Activated CD4-positive, alpha-beta T cell treated with anti-CD3 and anti-CD28 coated beads, Interleukin-2, amount 50 U/mL, for 1 hour (primary cell): Measurements from ENCODE around the gene RPRM.
"Not testable (repeated sequence)": the region's sequence is repeated elsewhere in the genome, so short reads cannot be mapped to it uniquely, and the experiment has no call there.

ENCODE experiments used
- DNase-seq: peaks from one replicate; pipeline ENCODE4 v3.0.0-alpha.2; 2020

Gene RPRM

DNA sequence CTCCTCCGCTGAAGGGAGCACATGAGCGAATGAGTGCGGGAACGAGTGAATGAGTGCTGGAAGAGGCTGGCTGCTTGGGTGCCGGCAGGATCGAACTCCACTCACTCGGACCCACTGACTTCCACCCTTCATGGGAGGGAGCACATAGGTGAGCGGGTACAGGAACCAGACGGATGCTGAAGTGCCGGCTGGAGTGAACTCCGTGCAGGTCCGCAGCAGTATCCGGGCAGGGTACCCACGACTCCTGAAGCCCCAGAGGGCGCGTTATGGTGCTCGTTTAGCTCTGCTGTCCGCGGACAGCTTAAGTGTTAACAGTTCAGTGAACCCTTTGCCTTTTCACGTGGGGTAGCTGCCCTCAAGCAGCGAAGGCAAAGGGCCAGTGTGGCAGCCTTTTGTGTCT lies 23.2 kb downstream of the RPRM start:
- no peak for DNase-seq

DNA sequence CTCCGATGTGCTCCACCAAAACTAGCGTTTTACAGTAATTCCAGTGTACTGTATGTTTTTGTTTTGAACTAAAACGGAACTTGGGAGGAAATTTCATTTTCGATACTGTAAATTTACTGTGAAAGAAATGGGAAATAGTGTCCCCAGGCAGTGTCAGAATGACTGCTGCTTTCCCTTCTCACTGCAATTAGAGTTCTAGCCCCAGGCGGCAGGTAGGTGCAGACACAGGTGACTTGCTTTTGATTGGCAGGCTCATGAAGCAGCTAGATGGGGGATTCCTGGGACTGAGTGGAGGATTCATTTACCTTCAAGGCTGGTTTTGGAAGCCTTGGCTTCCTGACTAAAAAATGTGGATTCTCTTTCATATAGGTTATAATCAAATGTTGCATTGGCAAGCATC lies 27.0 kb downstream of the RPRM start:
- no peak for DNase-seq

DNA sequence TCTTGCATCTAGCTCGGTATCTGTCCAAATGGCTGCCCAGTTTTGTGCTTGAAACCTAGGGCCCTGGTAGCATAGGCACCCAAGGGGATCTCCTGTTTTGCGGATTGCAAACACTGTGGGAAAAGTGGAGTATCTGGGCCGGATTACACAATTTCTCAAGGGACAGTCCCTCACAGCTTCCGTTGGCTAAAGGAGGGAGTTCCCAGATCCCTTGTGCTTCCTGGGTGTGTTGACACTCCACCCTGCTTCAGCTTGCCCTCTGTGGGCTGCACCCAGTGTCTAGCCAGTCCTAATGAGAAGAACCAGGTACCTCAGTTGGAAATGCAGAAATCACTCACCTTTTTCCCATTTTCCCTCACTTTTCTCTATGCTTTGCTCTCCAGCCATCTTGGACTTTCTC lies 35.5 kb downstream of the RPRM start:
- no peak for DNase-seq

DNA sequence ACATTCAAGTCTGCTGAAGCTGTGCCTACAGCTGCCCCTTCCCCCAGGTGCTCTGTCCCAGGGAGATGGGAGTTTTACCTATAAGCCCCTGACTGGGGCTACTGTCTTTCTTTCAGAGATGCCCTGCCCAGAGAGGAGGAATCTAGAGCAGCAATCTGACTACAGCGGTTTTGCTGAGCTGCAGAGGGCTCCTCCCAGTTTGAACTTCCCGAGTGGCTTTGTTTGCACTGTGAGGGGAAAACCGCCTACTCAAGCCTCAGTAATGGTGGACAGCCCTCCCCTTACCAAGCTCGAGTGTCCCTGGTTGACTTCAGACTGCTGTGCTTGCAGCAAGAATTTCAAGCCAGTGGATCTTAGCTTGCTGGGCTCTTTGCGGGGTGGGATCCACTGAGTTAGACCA lies 35.9 kb downstream of the RPRM start:
- DNase-seq: not testable (repeated sequence)

DNA sequence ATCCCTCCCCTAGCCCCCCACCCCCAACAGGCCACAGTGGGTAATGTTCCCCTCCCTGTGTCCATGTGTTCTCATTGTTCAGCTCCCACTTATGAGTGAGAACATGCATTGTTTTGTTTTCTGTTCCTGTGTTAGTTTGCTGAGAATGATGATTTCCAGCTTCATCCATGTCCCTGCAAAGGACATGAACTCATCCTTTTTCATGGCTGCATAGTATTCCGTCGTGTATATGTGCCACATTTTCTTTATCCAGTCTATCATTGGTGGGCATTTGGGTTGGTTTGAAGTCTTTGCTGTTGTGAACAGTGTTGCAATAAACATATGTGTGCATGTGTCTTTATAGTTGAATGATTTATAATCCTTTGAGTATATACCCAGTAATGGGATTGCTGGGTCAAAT lies 38.5 kb downstream of the RPRM start:
- DNase-seq: not testable (repeated sequence)

DNA sequence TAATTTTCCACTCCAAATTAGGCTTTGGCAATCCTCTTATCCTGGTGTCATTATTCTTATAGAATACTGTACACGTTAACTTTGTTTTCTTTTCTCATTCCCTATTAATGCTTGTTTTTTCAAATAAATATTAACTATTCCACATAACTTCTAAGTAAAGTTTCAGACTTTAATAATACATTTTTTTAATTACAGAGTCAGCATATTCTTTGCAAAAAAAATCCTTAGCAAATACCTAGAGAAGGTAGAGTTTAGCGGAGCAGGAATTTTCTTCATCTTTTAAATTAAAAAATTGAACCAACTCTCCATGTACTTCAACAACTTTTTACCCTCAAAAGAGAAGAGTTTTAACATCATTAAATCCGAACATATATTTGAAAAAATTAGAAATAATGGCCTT lies 45.2 kb downstream of the RPRM start:
- no peak for DNase-seq

DNA sequence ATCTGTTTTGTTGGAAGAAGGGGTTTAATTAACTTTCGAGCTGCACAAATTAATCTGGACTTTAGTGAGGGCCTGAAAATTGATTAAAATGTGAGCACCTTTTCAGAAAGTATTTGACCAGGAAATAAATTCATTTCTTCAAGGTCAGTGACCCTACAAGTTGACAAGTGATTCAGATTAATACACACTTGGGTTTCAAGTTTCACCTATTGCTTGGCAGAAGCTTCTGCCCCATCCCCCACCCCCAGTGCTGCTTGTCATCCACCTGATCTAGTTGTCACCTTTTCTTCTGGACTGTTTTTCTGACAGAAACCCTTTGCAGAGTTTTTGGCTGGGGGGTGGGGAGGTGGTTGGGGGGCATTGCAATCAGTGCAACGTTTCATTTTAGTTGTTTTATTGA lies 46.2 kb downstream of the RPRM start:
- DNase-seq: no peak

DNA sequence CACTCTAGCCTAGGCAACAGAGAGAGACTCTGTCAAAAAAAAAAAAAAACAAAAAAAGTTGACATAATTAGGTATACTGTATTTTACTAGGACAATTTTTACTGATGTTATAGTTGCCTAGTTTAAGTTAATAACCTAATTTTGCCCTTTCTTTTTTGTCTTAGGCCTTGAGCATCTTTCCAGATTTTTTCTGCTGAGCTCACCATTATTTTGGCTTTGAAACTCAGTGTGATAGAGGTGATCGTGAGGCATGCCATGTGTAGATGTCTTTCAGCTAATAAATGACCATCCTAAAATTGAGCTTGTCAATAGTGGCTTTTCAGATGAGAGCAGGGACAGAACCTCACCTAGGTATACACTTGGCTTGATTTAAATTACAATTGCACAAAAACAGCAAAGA lies 47.4 kb downstream of the RPRM start:
- DNase-seq: no peak
